Endothelial cell of umbilical vein (primary cell): ENCODE data around the gene SFR1. TPM values are rescaled to one million over a fixed set of nuclear protein-coding genes. Genes with fewer than 3 reads are reported as not detected.
"Not testable (repeated sequence)": the region's sequence is repeated elsewhere in the genome, so short reads cannot be mapped to it uniquely, and the experiment has no call there.

ENCODE experiments used
- BruUV-seq: library from RNA; stranded (reverse); fragments of 400-500 nt; replicated peaks from 2 replicates; lab custom pipeline; 2021; lab: Mats Ljungman, UMichigan
- CTCF ChIA-PET: fragments of 300-600, 350-600 bp; sonication (Branson Sonifier 250); formaldehyde crosslinking; loops from one replicate; lab custom pipeline; 2021; ENCODE audit warnings: antibody characterized with exemption, inconsistent platforms; lab: Charles Lee
- POLR2A ChIA-PET: fragments of 300-600, 350-600 bp; sonication (Branson Sonifier 250); formaldehyde crosslinking; loops from one replicate; lab custom pipeline; 2021; ENCODE audit warnings: antibody characterized with exemption, inconsistent platforms; lab: Charles Lee
- DNase-seq: peaks from one replicate; pipeline ENCODE4 v3.0.0-alpha.2; 2011; ENCODE audit warnings: low read depth, low spot score
- FAIRE-seq: peaks from 2 replicates; lab custom pipeline; 2011; peaks lifted over from hg19 to GRCh38; lab: Jason Lieb, UNC
- H2AFZ ChIP-seq: 2 replicates; pipeline ENCODE4 v1.6.0; 2012; ENCODE audit warnings: low read depth, low read length, control low read depth, inconsistent platforms
- H3K27ac ChIP-seq: 2 replicates; pipeline ENCODE4 v1.5.1; 2011; ENCODE audit warnings: low read depth, mild to moderate bottlenecking, control low read depth, low read length, moderate library complexity; ENCODE audit not compliant: insufficient read depth
- H3K27me3 ChIP-seq, 2 experiments: 2 replicates each; pipeline versions ENCODE4 v1.6.0 to v1.6.1; 2011; ENCODE audit warnings: low read length in 2 of 2, mixed read lengths in 1 of 2; ENCODE audit not compliant: control insufficient read depth in 2 of 2, insufficient read depth in 2 of 2
- H3K36me3 ChIP-seq, 2 experiments: 2 replicates in 1 of 2; 3 replicates in 1 of 2; pipeline ENCODE4 v1.5.1; 2011; ENCODE audit warnings: low read length in 2 of 2, mild to moderate bottlenecking in 1 of 2, moderate library complexity in 1 of 2; ENCODE audit not compliant: control insufficient read depth in 2 of 2, insufficient read depth in 2 of 2; ENCODE audit errors: extremely low read depth in 1 of 2
- H3K4me1 ChIP-seq: 3 replicates; pipeline ENCODE4 v1.5.1; 2011; ENCODE audit warnings: mild to moderate bottlenecking, low read length; ENCODE audit not compliant: control insufficient read depth, insufficient read depth; ENCODE audit errors: extremely low read depth
- H3K4me2 ChIP-seq: 2 replicates; pipeline ENCODE4 v1.6.1; 2011; ENCODE audit warnings: low read length, control low read depth, mixed read lengths; ENCODE audit not compliant: insufficient read depth
- H3K4me3 ChIP-seq, 3 experiments: fragments of 200-600 bp in 1 of 3; sonication (generic), shearing (Covaris generic) in 1 of 3; replicated peaks in 1 of 3; 2 replicates each; pipeline ENCODE4 v1.5.1; 2011 to 2016; ENCODE audit warnings: control low read depth in 3 of 3, low read length in 3 of 3, mild to moderate bottlenecking in 2 of 3, inconsistent platforms in 1 of 3, low read depth in 1 of 3, moderate library complexity in 1 of 3; ENCODE audit not compliant: insufficient read depth in 1 of 3
- H3K79me2 ChIP-seq: 2 replicates; pipeline ENCODE4 v1.6.0; 2012; ENCODE audit warnings: low read length, inconsistent platforms; ENCODE audit not compliant: control insufficient read depth, insufficient read depth
- H3K9ac ChIP-seq: replicated peaks from 2 replicates; pipeline ENCODE3; 2011; ENCODE audit warnings: low read length, control low read depth; ENCODE audit not compliant: insufficient read depth; ENCODE audit errors: extremely low read depth
- H3K9me1 ChIP-seq: replicated peaks from 3 replicates; pipeline ENCODE4 v1.6.0; 2011; ENCODE audit warnings: mild to moderate bottlenecking, low read length; ENCODE audit not compliant: control insufficient read depth, insufficient read depth; ENCODE audit errors: extremely low read depth
- H3K9me3 ChIP-seq: replicated peaks from 2 replicates; pipeline ENCODE4 v1.5.1; 2012; ENCODE audit warnings: low read length, inconsistent platforms; ENCODE audit not compliant: control insufficient read depth, insufficient read depth
- H4K20me1 ChIP-seq: replicated peaks from 2 replicates; pipeline ENCODE3; 2011; ENCODE audit warnings: mild to moderate bottlenecking, low read length; ENCODE audit not compliant: control insufficient read depth, insufficient read depth; ENCODE audit errors: extremely low read depth
- EZH2 ChIP-seq: IDR thresholded peaks from 2 replicates; pipeline ENCODE4 v1.6.1; 2012; ENCODE audit warnings: borderline replicate concordance, low read depth, mild to moderate bottlenecking, moderate library complexity, low read length, inconsistent platforms; ENCODE audit not compliant: severe bottlenecking
- FOS ChIP-seq: IDR thresholded peaks from 2 replicates; pipeline ENCODE4 v1.6.1; 2011; ENCODE audit warnings: mild to moderate bottlenecking, low read length, moderate library complexity, borderline replicate concordance; ENCODE audit not compliant: insufficient read depth
- MYC ChIP-seq: IDR thresholded peaks from one replicate; pipeline ENCODE4 v1.6.1; 2011; ENCODE audit warnings: mild to moderate bottlenecking, low read depth, low read length
- dilution Hi-C: fragments of 300-500 bp; cut with MboI; formaldehyde crosslinking; loops from one replicate; pipeline ENCODE4 v1.15.0; 2019; ENCODE audit warnings: low sequenced_read_pairs; ENCODE audit not compliant: extremely low pct_ligation_motif_present
- intact Hi-C: fragments of 100-400 bp; cut with micrococcal nuclease; formaldehyde crosslinking; loops from one replicate; pipeline ENCODE4 v1.10.0; 2022
- polyA plus RNA-seq, 4 experiments: library from polyadenylated mRNA; depleted of rRNA in 3 of 4; stranded (reverse) in 3 of 4; unstranded in 1 of 4; fragments of >200 nt; gene quantifications; 2 replicates each; pipeline versions ENCODE4 v1.2.1 to v1.2.3, GENCODE V29; 2011 to 2012; ENCODE audit warnings: missing spikeins in 1 of 4
- total RNA-seq: library from RNA; stranded (reverse); gene quantifications from 2 replicates; pipeline ENCODE4 v1.2.3, GENCODE V29; 2021
- TF ChIP-seq, protein P1 (sequence below), 2 donors: IDR thresholded peaks; 1 replicate in 1 of 2; 2 replicates in 1 of 2; pipeline ENCODE4 v1.5.1; 2011; ENCODE audit warnings: low read length in 2 of 2, mild to moderate bottlenecking in 2 of 2, moderate library complexity in 2 of 2, control low read depth in 1 of 2, inconsistent platforms in 1 of 2, low read depth in 1 of 2; ENCODE audit not compliant: insufficient read depth in 1 of 2; ENCODE audit errors: extremely low read depth in 1 of 2

The SFR1 gene
- total and polyA plus RNA-seq, 2 donors (not counting 3 experiments of a cell fraction or from before 2014, with no cell fraction given) = 3.6 to 8.9 TPM

DNA sequence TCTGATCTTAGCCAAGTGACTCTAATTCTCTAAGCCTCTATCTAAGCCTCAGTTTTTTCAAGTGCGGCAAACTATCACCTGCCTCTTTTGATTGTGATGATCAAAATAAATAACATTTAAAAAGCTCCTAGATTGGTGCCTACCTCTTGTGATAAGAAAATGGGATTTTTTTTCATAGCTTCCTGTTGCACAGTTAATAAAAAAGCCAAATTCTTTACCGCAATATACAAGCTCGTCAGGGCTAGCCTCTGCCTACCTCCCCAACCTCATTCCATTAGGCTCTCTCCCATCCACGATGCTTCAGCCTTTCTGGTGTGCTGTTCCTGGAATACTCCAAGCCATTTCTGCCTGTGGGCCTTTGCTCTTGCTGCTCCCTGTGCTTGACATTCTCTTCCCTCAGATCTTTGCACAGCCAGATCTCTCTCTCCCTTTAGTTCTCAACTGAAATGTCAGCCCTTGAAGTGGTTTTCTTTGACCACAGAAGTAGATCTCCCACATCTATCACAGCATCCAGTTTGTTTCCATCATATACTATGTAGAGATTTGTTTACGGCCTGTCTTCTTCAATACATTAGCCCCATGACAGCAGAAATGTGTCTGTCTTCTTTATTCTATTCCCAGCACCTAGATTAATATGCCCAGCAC, 48.8 kb downstream of the SFR1 start:
- TF ChIP-seq, protein P1, sequence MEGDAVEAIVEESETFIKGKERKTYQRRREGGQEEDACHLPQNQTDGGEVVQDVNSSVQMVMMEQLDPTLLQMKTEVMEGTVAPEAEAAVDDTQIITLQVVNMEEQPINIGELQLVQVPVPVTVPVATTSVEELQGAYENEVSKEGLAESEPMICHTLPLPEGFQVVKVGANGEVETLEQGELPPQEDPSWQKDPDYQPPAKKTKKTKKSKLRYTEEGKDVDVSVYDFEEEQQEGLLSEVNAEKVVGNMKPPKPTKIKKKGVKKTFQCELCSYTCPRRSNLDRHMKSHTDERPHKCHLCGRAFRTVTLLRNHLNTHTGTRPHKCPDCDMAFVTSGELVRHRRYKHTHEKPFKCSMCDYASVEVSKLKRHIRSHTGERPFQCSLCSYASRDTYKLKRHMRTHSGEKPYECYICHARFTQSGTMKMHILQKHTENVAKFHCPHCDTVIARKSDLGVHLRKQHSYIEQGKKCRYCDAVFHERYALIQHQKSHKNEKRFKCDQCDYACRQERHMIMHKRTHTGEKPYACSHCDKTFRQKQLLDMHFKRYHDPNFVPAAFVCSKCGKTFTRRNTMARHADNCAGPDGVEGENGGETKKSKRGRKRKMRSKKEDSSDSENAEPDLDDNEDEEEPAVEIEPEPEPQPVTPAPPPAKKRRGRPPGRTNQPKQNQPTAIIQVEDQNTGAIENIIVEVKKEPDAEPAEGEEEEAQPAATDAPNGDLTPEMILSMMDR (IDR thresholded peaks at IDR 0.05; ENCODE audit: extremely low read depth in 1 of 2, insufficient read depth in 1 of 2, low read depth in 1 of 2, low read length in 2 of 2) = no peak
- TF ChIP-seq EZH2 (no peak), FOS (no peak), MYC (no peak)
- CTCF ChIA-PET = no interaction called here
- DNase-seq (no peak), FAIRE-seq (no peak)
- intact Hi-C loops (no loop called here), dilution Hi-C loops (no loop called here)
- H3K4me1 ChIP-seq = no peaks in the 10 kb centered on the region
- POLR2A ChIA-PET = no interaction called here
- H3K4me2 ChIP-seq = no peak overlapping the region
- peaks cover 5 to 29% of the 10 kb centered on the region in 2 experiments for H3K27me3 ChIP-seq
- H3K4me3 ChIP-seq = no peak overlapping the region
- H3K36me3 ChIP-seq = no peaks in the 10 kb centered on the region
- H3K9me3 ChIP-seq = no peaks in the 10 kb centered on the region
- no peak overlapping the region for H3K9ac ChIP-seq
- no peak overlapping the region for H3K27ac ChIP-seq
- H3K9me1 ChIP-seq = no peaks in the 10 kb centered on the region
- no peaks in the 10 kb centered on the region for H3K79me2 ChIP-seq
- no peaks in the 10 kb centered on the region for H4K20me1 ChIP-seq
- no TSS peak for BruUV-seq
- H2AFZ ChIP-seq = no peak overlapping the region

GRCh38 chr10:104174136-104174535, 52.2 kb downstream of the SFR1 start:
- H3K9me3 ChIP-seq, dilution Hi-C loops, CTCF ChIA-PET, BruUV-seq, H3K9ac ChIP-seq, H3K4me2 ChIP-seq, H3K4me1 ChIP-seq, H3K36me3 ChIP-seq, H3K9me1 ChIP-seq, H3K79me2 ChIP-seq, H4K20me1 ChIP-seq, H2AFZ ChIP-seq, POLR2A ChIA-PET, intact Hi-C loops, DNase-seq, H3K27ac ChIP-seq, H3K4me3 ChIP-seq, FAIRE-seq: not testable (repeated sequence)
- H3K27me3 ChIP-seq = peaks cover 5 to 29% of the 10 kb centered on the region in 2 experiments

Other genes with a start within 250 kb of the SFR1 start
- 12.7 and 15.3 TPM in 2 replicates for gene STN1, start 204.0 kb upstream of the SFR1 start, total RNA-seq
- gene STN1, start 204.0 kb upstream of the SFR1 start, polyA plus RNA-seq = 9.1 and 10.8 TPM in 2 replicates
- 31.8 and 36.0 TPM in 2 replicates for gene SLK, start 155.0 kb upstream of the SFR1 start, total RNA-seq
- gene SLK, start 155.0 kb upstream of the SFR1 start, polyA plus RNA-seq = 2.6 and 4.5 TPM in 2 replicates
- gene COL17A1, start 36.3 kb upstream of the SFR1 start, total RNA-seq = 1.2 and 1.3 TPM in 2 replicates
- gene COL17A1, start 36.3 kb upstream of the SFR1 start, polyA plus RNA-seq = 0.11 and 0.57 TPM in 2 replicates
- gene CFAP43, start 110.2 kb downstream of the SFR1 start, total RNA-seq = not detected in 2 replicates
- 0.03 and 0.04 TPM in 2 replicates for gene CFAP43, start 110.2 kb downstream of the SFR1 start, polyA plus RNA-seq
- 195 and 211 TPM in 2 replicates for gene GSTO1, start 132.7 kb downstream of the SFR1 start, total RNA-seq
- gene GSTO1, start 132.7 kb downstream of the SFR1 start, polyA plus RNA-seq = 85.6 and 124 TPM in 2 replicates
- gene GSTO2, start 147.0 kb downstream of the SFR1 start, total RNA-seq = 0.84 and 0.95 TPM in 2 replicates
- 1.4 TPM in 2 replicates for gene GSTO2, start 147.0 kb downstream of the SFR1 start, polyA plus RNA-seq
- 31.4 and 33.3 TPM in 2 replicates for gene ITPRIP, start 216.3 kb downstream of the SFR1 start, total RNA-seq
- 27.5 and 33.2 TPM in 2 replicates for gene ITPRIP, start 216.3 kb downstream of the SFR1 start, polyA plus RNA-seq
- gene CFAP58, start 231.7 kb downstream of the SFR1 start, total RNA-seq = 0.29 and 0.35 TPM in 2 replicates
- 0.03 and 0.07 TPM in 2 replicates for gene CFAP58, start 231.7 kb downstream of the SFR1 start, polyA plus RNA-seq